Stimulated activated CD4-positive, alpha-beta T cell treated with anti-CD3 and anti-CD28 coated beads, TNF-alpha, amount 100 ng/mL, for 1 hour (primary cell): ENCODE data around the gene CMTM4.
"Not testable (repeated sequence)": the region's sequence is repeated elsewhere in the genome, so short reads cannot be mapped to it uniquely, and the experiment has no call there.

ENCODE experiments used
- DNase-seq, 3 donors: peaks; one replicate each; pipeline ENCODE4 v3.0.0-alpha.2; 2020; ENCODE audit warnings: low read depth in 3 of 3, low spot score in 1 of 3

The CMTM4 gene

GRCh38 chr16:66596986-66597848 lies 99.3 kb downstream of the CMTM4 start:
- DNase-seq, result no peak

GRCh38 chr16:66596559-66596958 lies 100.0 kb downstream of the CMTM4 start:
- DNase-seq, result not testable (repeated sequence)

- DNase-seq, result no peak
Observed at GRCh38 chr16:66594739-66595138, 101.8 kb downstream of the CMTM4 start.

GRCh38 chr16:66592814-66593213 lies 103.7 kb downstream of the CMTM4 start:
- no peak for DNase-seq

- DNase-seq, result no peak
Observed at GRCh38 chr16:66592241-66592640, 104.3 kb downstream of the CMTM4 start.

- no peak for DNase-seq
Observed at GRCh38 chr16:66591018-66591417, 105.5 kb downstream of the CMTM4 start.

- DNase-seq, result no peak
Observed at GRCh38 chr16:66590322-66590721, 106.2 kb downstream of the CMTM4 start.

DNA sequence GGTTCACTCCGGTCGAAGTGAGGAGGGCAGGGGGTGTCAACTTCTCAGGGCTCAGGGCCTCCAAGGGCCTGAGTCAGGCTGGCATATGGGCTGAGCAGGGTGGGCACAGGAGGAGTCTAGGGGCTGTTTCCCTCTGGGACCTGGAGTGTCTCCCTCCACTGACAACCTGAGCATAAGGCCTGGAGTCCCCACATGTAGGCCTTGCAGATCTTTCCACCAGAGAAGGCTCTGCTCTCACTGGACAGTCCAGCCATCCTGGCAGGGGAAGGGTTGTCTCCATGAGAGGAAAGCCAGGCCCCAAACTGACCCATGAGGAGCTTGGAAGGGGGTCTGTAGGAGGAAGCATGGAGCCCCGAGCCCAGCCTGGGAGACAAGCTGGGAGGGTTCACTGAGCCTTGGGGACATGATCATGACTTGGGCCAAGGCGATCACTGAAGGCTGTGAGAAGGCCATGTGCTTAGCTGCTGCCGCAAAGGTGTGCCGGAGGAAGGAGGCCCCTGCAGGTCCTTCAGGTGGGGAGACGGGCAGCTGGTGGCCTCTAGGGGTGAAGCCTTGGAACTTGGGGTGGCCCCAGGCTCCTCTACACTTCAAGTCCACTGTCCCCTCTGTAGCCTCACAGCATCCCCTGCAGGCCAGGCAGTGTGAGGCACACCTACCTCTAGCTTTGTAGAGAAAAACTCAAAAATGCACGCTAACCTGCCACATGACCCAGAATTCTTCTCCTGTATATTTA lies 107.4 kb downstream of the CMTM4 start:
- peak in 1 of 3 donors; percentile 40 for DNase-seq

DNA sequence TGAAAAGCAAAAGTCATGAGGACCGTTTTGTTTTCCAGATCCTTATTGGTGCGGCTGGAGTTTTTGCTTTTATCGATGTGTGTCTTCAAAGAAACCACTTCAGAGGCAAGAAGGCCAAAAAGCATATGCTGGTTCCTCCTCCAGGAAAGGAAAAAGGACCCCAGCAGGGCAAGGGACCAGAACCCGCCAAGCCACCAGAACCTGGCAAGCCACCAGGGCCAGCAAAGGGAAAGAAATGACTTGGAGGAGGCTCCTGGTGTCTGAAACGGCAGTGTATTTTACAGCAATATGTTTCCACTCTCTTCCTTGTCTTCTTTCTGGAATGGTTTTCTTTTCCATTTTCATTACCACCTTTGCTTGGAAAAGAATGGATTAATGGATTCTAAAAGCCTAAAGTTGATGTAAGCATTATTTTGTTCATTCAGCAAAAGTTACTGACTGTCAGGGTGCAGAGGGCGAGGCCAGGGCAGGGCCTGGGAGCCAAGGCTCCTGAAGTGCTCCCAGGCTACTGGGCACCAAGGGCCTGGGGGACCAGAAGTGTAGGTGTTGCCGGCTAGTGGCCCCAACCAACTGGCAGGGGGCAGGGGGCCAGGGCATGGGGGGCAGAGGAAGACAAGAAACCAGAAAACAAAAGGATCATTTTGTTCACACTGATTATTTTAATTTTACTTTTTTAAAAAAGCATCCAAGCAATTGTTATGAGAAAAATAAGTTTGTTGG lies 108.5 kb downstream of the CMTM4 start:
- DNase-seq, result no peak

- no peak for DNase-seq
Observed at GRCh38 chr16:66585481-66586239, 110.9 kb downstream of the CMTM4 start.

DNA sequence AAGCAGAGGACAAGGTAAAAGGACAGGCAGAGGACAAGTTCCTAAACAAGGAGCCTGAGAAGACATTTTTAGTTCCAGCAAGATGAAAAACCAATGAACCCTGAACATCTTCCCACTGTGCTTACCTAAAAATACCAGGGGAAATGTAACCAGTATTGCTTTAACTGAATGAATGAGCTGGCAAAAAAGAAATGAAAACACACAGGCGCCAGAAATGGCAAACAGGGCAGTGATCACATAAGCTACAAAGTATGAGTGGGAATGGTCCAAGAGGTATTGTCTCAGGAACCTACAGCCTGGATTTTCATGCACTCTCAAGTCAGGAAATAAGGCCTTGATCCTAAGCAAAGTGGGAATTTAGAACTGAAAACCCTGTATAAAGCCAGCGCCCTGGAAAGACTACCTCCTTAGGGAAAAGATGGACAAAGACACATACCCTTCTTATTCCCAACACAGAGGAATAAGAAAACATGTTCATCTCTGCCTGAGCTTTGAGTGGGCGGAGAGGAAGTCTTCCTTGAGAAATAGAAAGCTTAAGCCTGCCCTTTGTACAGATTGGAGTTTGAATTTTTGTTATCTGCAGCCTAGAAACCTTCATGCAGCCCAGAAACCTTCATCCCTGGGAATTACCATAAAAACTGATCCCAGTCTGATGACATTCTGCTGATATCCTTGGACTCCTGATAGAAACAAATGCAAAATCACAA lies 115.1 kb downstream of the CMTM4 start:
- DNase-seq, result no peak

- DNase-seq, result no peak
Observed at GRCh38 chr16:66580605-66581209, 115.8 kb downstream of the CMTM4 start.

- DNase-seq, result no peak
Observed at GRCh38 chr16:66578651-66579531, 117.7 kb downstream of the CMTM4 start, which contains the start of gene CMTM2. TSS of gene CMTM2 (plus strand) at chr16:66579463. CDS start at chr16:66579608, 145 bp downstream.

DNA sequence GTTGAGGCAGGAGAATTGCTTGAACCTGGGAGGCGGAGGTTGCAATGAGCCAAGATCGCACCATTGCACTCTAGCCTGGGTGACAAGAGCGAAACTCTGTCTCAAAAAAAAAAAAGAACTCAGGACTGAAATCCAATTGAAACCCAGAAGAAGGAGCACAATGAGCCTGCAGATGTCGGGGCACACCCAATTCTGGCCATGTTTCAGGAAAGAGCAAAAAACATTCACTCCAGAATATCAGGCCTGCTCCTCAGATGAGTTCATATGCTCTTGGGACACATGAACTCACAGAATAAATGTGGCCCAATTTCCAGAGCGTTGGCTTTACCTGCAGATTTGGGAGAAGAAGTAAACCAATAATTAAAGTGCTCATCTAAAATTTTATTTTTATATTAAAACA lies 120.2 kb downstream of the CMTM4 start:
- no peak for DNase-seq

GRCh38 chr16:66575060-66575459 lies 121.5 kb downstream of the CMTM4 start:
- no peak for DNase-seq

GRCh38 chr16:66574531-66574930 lies 122.0 kb downstream of the CMTM4 start:
- no peak for DNase-seq

- no peak for DNase-seq
Observed at GRCh38 chr16:66574081-66574480, 122.5 kb downstream of the CMTM4 start.

DNA sequence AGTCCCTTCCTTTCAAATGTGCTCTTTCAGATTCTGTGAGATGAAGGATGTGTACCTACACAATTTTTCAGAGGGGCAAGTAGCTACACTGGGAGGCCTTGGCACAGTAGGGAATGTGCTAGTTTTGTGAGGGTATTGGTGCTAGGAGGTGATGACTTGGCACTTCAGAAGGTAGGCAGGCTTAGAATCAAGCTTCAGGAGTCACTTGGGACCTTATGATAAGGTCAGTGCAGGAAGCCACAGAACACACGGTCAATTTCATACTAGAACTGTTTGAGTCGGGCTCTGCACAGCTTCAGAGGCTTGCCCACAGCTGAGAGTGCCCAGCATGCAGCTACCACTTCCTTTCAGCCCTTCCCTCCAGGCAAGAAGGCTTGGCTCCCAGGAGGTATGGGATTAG lies 124.2 kb downstream of the CMTM4 start:
- no peak for DNase-seq
